Effector memory CD4-positive, alpha-beta T cell (primary cell): ENCODE results near the gene LAMA1.

Experiments used
- DNase-seq, 3 donors: peaks; one replicate each; pipeline ENCODE4 v3.0.0-alpha.2; 2020
- H3K27ac ChIP-seq: 2 replicates; pipeline ENCODE4 v1.7.0; 2013; ENCODE audit warnings: mild to moderate bottlenecking, low read length, moderate library complexity; ENCODE audit not compliant: insufficient read depth, poor library complexity, severe bottlenecking
- H3K27me3 ChIP-seq: replicated peaks from 2 replicates; pipeline ENCODE4 v1.7.0; 2013; ENCODE audit warnings: mild to moderate bottlenecking, low read length; ENCODE audit not compliant: insufficient read depth, control insufficient read depth, poor library complexity, severe bottlenecking
- H3K36me3 ChIP-seq: 2 replicates; pipeline ENCODE4 v1.7.0; 2013; ENCODE audit warnings: mild to moderate bottlenecking, low read length, moderate library complexity; ENCODE audit not compliant: control insufficient read depth, insufficient read depth
- H3K4me1 ChIP-seq: 2 replicates; pipeline ENCODE4 v1.7.0; 2013; ENCODE audit warnings: low read length, mild to moderate bottlenecking; ENCODE audit not compliant: control insufficient read depth, insufficient read depth, poor library complexity, severe bottlenecking
- H3K4me3 ChIP-seq: 2 replicates; pipeline ENCODE4 v1.7.0; 2013; ENCODE audit warnings: low read length, low read depth, mild to moderate bottlenecking; ENCODE audit not compliant: insufficient read depth, poor library complexity, severe bottlenecking
- H3K9me3 ChIP-seq: 2 replicates; pipeline ENCODE4 v1.7.0; 2013; ENCODE audit warnings: mild to moderate bottlenecking, low read length, moderate library complexity; ENCODE audit not compliant: control insufficient read depth

Gene LAMA1

DNA sequence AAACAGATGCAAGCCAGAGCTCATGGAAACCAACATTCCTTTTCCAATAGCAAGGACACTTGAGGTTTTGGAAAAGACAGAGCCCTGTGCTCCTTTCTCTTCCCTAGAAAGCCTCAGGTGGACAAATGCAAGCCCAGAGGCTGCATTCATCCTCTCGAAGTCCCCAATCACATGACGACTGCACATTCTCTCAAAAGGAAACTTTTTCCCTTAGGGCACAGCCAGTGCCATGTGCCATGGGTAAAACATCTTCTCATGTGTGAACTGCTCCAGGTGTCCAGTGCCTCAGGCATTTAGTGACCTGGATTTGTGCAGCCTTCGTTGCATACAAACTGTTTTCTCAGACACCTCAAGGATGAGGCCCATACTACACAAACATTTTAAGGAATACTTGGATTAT is 140.7 kb downstream of the LAMA1 start:
- H3K9me3 ChIP-seq, result no peaks in the 10 kb centered on the region
- no peaks in the 10 kb centered on the region for H3K27me3 ChIP-seq
- DNase-seq, result no peak
- no peak overlapping the region for H3K4me3 ChIP-seq
- no peaks in the 10 kb centered on the region for H3K4me1 ChIP-seq
- H3K27ac ChIP-seq, result no peak overlapping the region
- H3K36me3 ChIP-seq, result no peaks in the 10 kb centered on the region

GRCh38 chr18:6975084-6975483 is 142.5 kb downstream of the LAMA1 start:
- Histone ChIP-seq H3K36me3 (no peaks in the 10 kb centered on the region), H3K27ac (no peak overlapping the region), H3K4me3 (no peak overlapping the region), H3K9me3 (no peaks in the 10 kb centered on the region), H3K4me1 (no peaks in the 10 kb centered on the region), H3K27me3 (no peaks in the 10 kb centered on the region)
- no peak for DNase-seq

GRCh38 chr18:6971823-6972478 is 145.6 kb downstream of the LAMA1 start:
- Histone ChIP-seq H3K27me3 (no peaks in the 10 kb centered on the region), H3K9me3 (no peaks in the 10 kb centered on the region), H3K36me3 (no peaks in the 10 kb centered on the region), H3K4me3 (no peak overlapping the region), H3K27ac (no peak overlapping the region), H3K4me1 (no peaks in the 10 kb centered on the region)
- DNase-seq, result no peak

- Histone ChIP-seq H3K4me3 (no peak overlapping the region), H3K27ac (no peak overlapping the region), H3K36me3 (no peaks in the 10 kb centered on the region), H3K27me3 (no peaks in the 10 kb centered on the region), H3K9me3 (no peaks in the 10 kb centered on the region), H3K4me1 (no peaks in the 10 kb centered on the region)
- no peak for DNase-seq
Observed at GRCh38 chr18:6963452-6964097, 154.0 kb downstream of the LAMA1 start.

DNA sequence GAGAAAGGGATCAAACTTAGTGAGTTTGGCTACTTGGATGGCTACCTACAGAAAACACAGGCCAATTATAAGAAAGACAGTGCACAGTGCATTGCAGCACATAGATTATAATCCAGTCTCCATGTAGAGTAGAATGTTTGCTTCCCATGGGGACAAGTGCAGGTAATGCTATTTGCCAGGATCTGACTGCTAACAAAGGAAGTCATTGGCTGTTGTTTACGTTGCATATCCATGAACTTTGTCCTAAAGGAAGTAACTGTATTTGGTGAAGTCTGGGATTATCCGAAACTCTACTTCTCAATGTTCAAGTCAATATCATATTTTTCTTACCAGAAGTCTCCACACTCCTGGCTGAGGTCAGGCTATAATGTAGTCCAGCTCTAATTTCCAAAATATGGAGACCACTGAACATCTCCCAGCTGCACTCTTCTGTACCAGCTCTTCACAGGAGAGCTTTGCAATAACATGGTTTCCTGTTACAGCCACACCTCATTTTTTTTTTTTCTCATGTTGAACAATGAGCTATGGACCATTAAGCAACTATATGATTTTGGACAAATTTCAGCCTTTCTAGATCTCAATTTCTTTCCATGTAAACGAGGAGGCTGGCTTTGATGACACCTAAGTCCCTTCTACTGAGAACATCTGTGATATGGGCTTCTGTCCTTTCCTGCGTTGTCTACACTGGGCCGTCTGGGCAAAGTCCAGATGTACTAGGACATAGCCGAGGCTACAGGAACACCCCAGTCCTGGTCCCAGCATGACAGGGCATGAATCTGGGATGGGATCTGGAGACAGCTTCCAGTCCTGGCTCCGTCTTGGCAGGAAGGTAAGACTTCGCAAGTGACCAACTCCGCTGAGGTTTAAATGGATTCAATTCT is 154.8 kb downstream of the LAMA1 start:
- Histone ChIP-seq H3K4me1 (no peaks in the 10 kb centered on the region), H3K27me3 (no peaks in the 10 kb centered on the region), H3K4me3 (no peak overlapping the region), H3K27ac (no peak overlapping the region), H3K36me3 (no peaks in the 10 kb centered on the region), H3K9me3 (no peaks in the 10 kb centered on the region)
- no peak for DNase-seq

DNA sequence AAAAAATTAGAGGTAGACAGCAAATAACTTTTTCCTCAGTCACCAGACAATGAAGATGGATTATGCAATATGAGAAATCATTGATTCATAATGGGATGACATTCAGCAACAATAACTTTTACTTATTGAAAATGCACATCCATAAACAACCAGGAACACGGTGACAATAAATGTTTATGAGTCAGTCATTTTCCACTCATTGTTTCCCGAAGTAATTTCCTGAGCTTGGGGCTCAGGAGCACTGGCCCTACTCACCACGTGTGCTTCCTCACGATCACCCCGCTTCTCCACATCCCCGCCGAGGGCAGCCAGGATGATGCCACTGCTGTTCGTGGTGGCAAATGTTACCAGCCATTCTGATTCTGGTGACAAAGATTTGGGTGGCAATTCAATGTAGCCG is 156.3 kb downstream of the LAMA1 start:
- DNase-seq, result no peak
- Histone ChIP-seq H3K27me3 (no peaks in the 10 kb centered on the region), H3K4me3 (no peak overlapping the region), H3K27ac (no peak overlapping the region), H3K9me3 (no peaks in the 10 kb centered on the region), H3K36me3 (no peaks in the 10 kb centered on the region), H3K4me1 (no peaks in the 10 kb centered on the region)

DNA sequence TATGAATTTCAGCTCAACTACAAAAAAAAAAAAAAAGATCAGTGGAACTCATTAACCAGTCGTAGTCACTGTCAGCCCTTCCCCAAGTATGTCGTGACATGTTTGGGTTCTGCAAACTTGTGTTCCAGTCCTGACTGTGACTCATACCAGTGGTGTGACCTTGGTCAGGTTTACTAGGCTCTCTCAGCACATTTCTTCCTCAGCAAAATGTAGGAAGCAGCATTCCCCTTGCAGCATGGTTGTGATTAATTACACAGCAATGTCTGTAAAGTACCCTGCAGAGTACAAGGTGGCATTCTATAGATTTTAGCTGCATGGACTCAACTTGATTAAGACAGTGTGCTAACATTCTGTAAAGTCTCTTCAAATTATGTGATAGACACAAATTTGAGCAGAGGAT is 156.9 kb downstream of the LAMA1 start:
- no peak for DNase-seq
- Histone ChIP-seq H3K27me3 (no peaks in the 10 kb centered on the region), H3K27ac (no peak overlapping the region), H3K4me3 (no peak overlapping the region), H3K9me3 (no peaks in the 10 kb centered on the region), H3K4me1 (no peaks in the 10 kb centered on the region), H3K36me3 (no peaks in the 10 kb centered on the region)

DNA sequence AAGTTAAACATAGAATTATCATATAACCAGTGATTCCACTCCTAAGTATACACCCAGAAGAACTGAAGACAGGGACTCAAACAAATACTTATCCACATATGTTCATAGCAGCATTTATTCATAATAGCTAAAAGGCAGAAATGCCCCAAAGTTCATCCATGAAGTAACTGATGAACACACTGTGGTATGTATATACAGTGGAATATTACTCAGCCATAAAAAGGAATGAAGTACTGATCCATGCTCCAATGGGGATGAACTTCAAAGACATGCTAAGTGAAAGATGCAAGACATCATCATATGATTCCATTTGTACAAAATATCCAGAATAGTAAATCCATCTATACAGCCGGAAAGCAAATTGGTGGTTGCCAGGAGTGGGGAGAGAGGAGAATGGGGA is 157.5 kb downstream of the LAMA1 start:
- H3K27ac ChIP-seq, result no peak overlapping the region
- no peaks in the 10 kb centered on the region for H3K9me3 ChIP-seq
- H3K27me3 ChIP-seq, result no peaks in the 10 kb centered on the region
- no peaks in the 10 kb centered on the region for H3K36me3 ChIP-seq
- H3K4me1 ChIP-seq, result no peaks in the 10 kb centered on the region
- DNase-seq, result no peak
- H3K4me3 ChIP-seq, result no peak overlapping the region

GRCh38 chr18:6959110-6959509 is 158.5 kb downstream of the LAMA1 start:
- H3K4me1 ChIP-seq, result no peaks in the 10 kb centered on the region
- DNase-seq, result no peak
- H3K9me3 ChIP-seq, result no peaks in the 10 kb centered on the region
- no peak overlapping the region for H3K27ac ChIP-seq
- H3K4me3 ChIP-seq, result no peak overlapping the region
- no peaks in the 10 kb centered on the region for H3K36me3 ChIP-seq
- no peaks in the 10 kb centered on the region for H3K27me3 ChIP-seq

GRCh38 chr18:6956999-6957398 is 160.6 kb downstream of the LAMA1 start:
- Histone ChIP-seq H3K36me3 (no peaks in the 10 kb centered on the region), H3K27me3 (no peaks in the 10 kb centered on the region), H3K4me1 (no peaks in the 10 kb centered on the region), H3K27ac (no peak overlapping the region), H3K9me3 (no peaks in the 10 kb centered on the region), H3K4me3 (no peak overlapping the region)
- DNase-seq, result no peak
